CD4-positive, alpha-beta T cell (primary cell): ENCODE data around the gene IQGAP1. TPM values are rescaled to one million over a fixed set of nuclear protein-coding genes. Genes with fewer than 3 reads are reported as not detected.
"Not testable (repeated sequence)": the region's sequence is repeated elsewhere in the genome, so short reads cannot be mapped to it uniquely, and the experiment has no call there.

ENCODE experiments used
- ATAC-seq: fragments of 200-7000 bp; cut with Tn5 transposase; one replicate; pipeline ENCODE4 v1.10.0; 2022; ENCODE audit warnings: mild to moderate bottlenecking; ENCODE audit not compliant: poor library complexity
- CTCF ChIA-PET: fragments of 350-600 bp; sonication (Branson Sonifier 250); formaldehyde crosslinking; loops from one replicate; lab custom pipeline; 2021; ENCODE audit warnings: antibody characterized with exemption, inconsistent platforms; lab: Charles Lee
- POLR2A ChIA-PET: fragments of 350-600 bp; sonication (Branson Sonifier 250); formaldehyde crosslinking; loops from one replicate; lab custom pipeline; 2021; ENCODE audit warnings: antibody characterized with exemption, inconsistent platforms; lab: Charles Lee
- DNase-seq, 14 experiments: peaks; one replicate each; pipeline ENCODE4 v3.0.0-alpha.2; 2013 to 2020; ENCODE audit warnings: mixed read lengths in 2 of 14
- H3K27ac ChIP-seq, 2 donors: one replicate each; pipeline versions ENCODE4 v1.5.1 to v1.7.0; 2013; ENCODE audit warnings: low read length in 2 of 2, low read depth in 1 of 2, mild to moderate bottlenecking in 1 of 2
- H3K27me3 ChIP-seq, 2 experiments: 1 replicate in 1 of 2; 2 replicates in 1 of 2; pipeline versions ENCODE4 v1.6.1 to v1.7.0; 2013; ENCODE audit warnings: low read length in 2 of 2, control low read depth in 1 of 2, mild to moderate bottlenecking in 1 of 2, moderate library complexity in 1 of 2; ENCODE audit not compliant: insufficient read depth in 2 of 2, control insufficient read depth in 1 of 2
- H3K36me3 ChIP-seq: one replicate; pipeline ENCODE4 v1.6.1; 2013; ENCODE audit warnings: low read length, control low read depth; ENCODE audit not compliant: insufficient read depth
- H3K4me1 ChIP-seq: one replicate; pipeline ENCODE4 v1.6.1; 2013; ENCODE audit warnings: low read length, control low read depth; ENCODE audit not compliant: insufficient read depth
- H3K4me3 ChIP-seq: one replicate; pipeline ENCODE4 v1.5.1; 2013; ENCODE audit warnings: mild to moderate bottlenecking, low read length, moderate library complexity
- H3K9me3 ChIP-seq, 2 experiments: 1 replicate in 1 of 2; 2 replicates in 1 of 2; pipeline versions ENCODE4 v1.6.1 to v1.7.0; 2013; ENCODE audit warnings: low read length in 2 of 2, mild to moderate bottlenecking in 2 of 2, control low read depth in 1 of 2, moderate library complexity in 1 of 2; ENCODE audit not compliant: control insufficient read depth in 1 of 2, insufficient read depth in 1 of 2
- H3K27ac Mint-ChIP-seq: one replicate; pipeline ENCODE4 v1.8.0; 2020; ENCODE audit warnings: mixed read lengths
- H3K27me3 Mint-ChIP-seq: one replicate; pipeline ENCODE4 v1.8.0; 2021; ENCODE audit warnings: mixed read lengths
- H3K36me3 Mint-ChIP-seq: one replicate; pipeline ENCODE4 v1.8.0; 2021; ENCODE audit warnings: low read depth, mixed read lengths
- H3K4me1 Mint-ChIP-seq: one replicate; pipeline ENCODE4 v1.8.0; 2021; ENCODE audit warnings: low read depth, mixed read lengths
- H3K4me3 Mint-ChIP-seq: one replicate; pipeline ENCODE4 v1.8.0; 2020; ENCODE audit warnings: mild to moderate bottlenecking, mixed read lengths
- H3K9me3 Mint-ChIP-seq: one replicate; pipeline ENCODE4 v1.8.0; 2020; ENCODE audit warnings: mixed read lengths
- CTCF ChIP-seq: fragments of 200-600 bp; IDR thresholded peaks from one replicate; pipeline ENCODE4 v1.8.0; 2022; ENCODE audit warnings: antibody characterized with exemption, mild to moderate bottlenecking
- intact Hi-C, 2 experiments: fragments of 100-400 bp; cut with DNase I in 1 of 2; cut with micrococcal nuclease in 1 of 2; formaldehyde crosslinking; loops; one replicate each; pipeline versions ENCODE4 v1.15.1 to v1.9.0; 2023 to 2025; cut with DNase I, micrococcal nuclease
- total RNA-seq, 174 experiments: library from RNA in 2 of 174; stranded (reverse) in 2 of 174; gene quantifications; one replicate each; pipeline ENCODE4 v1.2.3 and lab custom pipeline; 2021 to 2026

Gene IQGAP1
- total RNA-seq, 2 experiments from 2014 or later, result 76.8 to 78.7 TPM

GRCh38 chr15:90345857-90346256 lies 42.2 kb upstream of the IQGAP1 start:
- DNase-seq (peak in 1 of 14 experiments; percentile 25), ATAC-seq (no peak)
- POLR2A ChIA-PET, result no interaction called here
- H3K36me3 Mint-ChIP-seq, result no peaks in the 10 kb centered on the region
- intact Hi-C loops, result no loop called here
- peaks cover 17% of the 10 kb centered on the region for H3K4me1 ChIP-seq
- no peak for TF ChIP-seq CTCF
- peaks cover 19% of the 10 kb centered on the region for H3K4me1 Mint-ChIP-seq
- no peaks in the 10 kb centered on the region for H3K9me3 Mint-ChIP-seq
- no peaks in the 10 kb centered on the region for H3K27me3 Mint-ChIP-seq
- no peak overlapping the region for H3K27ac Mint-ChIP-seq
- CTCF ChIA-PET, result no interaction called here
- no peaks in the 10 kb centered on the region for H3K27me3 ChIP-seq
- H3K27ac ChIP-seq, result no peak overlapping the region
- no peaks in the 10 kb centered on the region for H3K9me3 ChIP-seq
- no peak overlapping the region for H3K4me3 Mint-ChIP-seq
- H3K4me3 ChIP-seq, result no peak overlapping the region
- H3K36me3 ChIP-seq, result no peaks in the 10 kb centered on the region

GRCh38 chr15:90347431-90348065 lies 40.5 kb upstream of the IQGAP1 start:
- H3K4me1 ChIP-seq, result peaks cover 22% of the 10 kb centered on the region
- H3K36me3 Mint-ChIP-seq, H3K36me3 ChIP-seq, H3K9me3 Mint-ChIP-seq, H3K4me3 Mint-ChIP-seq, H3K27me3 ChIP-seq, DNase-seq, H3K4me3 ChIP-seq, intact Hi-C loops, H3K27ac ChIP-seq, POLR2A ChIA-PET, ATAC-seq, H3K27ac Mint-ChIP-seq, H3K9me3 ChIP-seq, H3K27me3 Mint-ChIP-seq: not testable (repeated sequence)
- H3K4me1 Mint-ChIP-seq, result peaks cover 23% of the 10 kb centered on the region
- CTCF ChIA-PET, result interaction anchor here (1.0 kb wide), 1 partner anchor 15 kb away, joined by 3 read pairs; no protein-coding TSS in a partner anchor

GRCh38 chr15:90348456-90348855 lies 39.6 kb upstream of the IQGAP1 start:
- no peak for TF ChIP-seq CTCF
- no peak for DNase-seq
- Mint-ChIP-seq H3K4me3 (no peak overlapping the region), H3K27ac (no peak overlapping the region), H3K9me3 (no peaks in the 10 kb centered on the region), H3K27me3 (no peaks in the 10 kb centered on the region), H3K36me3 (no peaks in the 10 kb centered on the region), H3K4me1 (peaks cover 15% of the 10 kb centered on the region)
- intact Hi-C loops, result no loop called here
- no peak for ATAC-seq
- H3K27ac ChIP-seq, result no peak overlapping the region
- H3K27me3 ChIP-seq, result no peaks in the 10 kb centered on the region
- CTCF ChIA-PET, result interaction anchor here (1.0 kb wide), 1 partner anchor 14 kb away, joined by 3 read pairs; no protein-coding TSS in a partner anchor
- H3K36me3 ChIP-seq, result no peaks in the 10 kb centered on the region
- H3K4me1 ChIP-seq, result peaks cover 21% of the 10 kb centered on the region
- POLR2A ChIA-PET, result no interaction called here
- no peaks in the 10 kb centered on the region for H3K9me3 ChIP-seq
- no peak overlapping the region for H3K4me3 ChIP-seq

- Histone ChIP-seq H3K9me3 (no peaks in the 10 kb centered on the region), H3K27ac (no peak overlapping the region), H3K4me1 (peaks cover 20% of the 10 kb centered on the region), H3K36me3 (no peaks in the 10 kb centered on the region), H3K27me3 (no peaks in the 10 kb centered on the region), H3K4me3 (no peak overlapping the region)
- POLR2A ChIA-PET, result no interaction called here
- H3K27me3 Mint-ChIP-seq, result no peaks in the 10 kb centered on the region
- H3K4me3 Mint-ChIP-seq, result no peak overlapping the region
- H3K4me1 Mint-ChIP-seq, result peaks cover 9% of the 10 kb centered on the region
- no peak overlapping the region for H3K27ac Mint-ChIP-seq
- CTCF ChIA-PET, result no interaction called here
- no peaks in the 10 kb centered on the region for H3K9me3 Mint-ChIP-seq
- ATAC-seq (no peak), DNase-seq (no peak)
- intact Hi-C loops, result no loop called here
- H3K36me3 Mint-ChIP-seq, result no peaks in the 10 kb centered on the region
- no peak for TF ChIP-seq CTCF
Observed at GRCh38 chr15:90349072-90349471, 39.0 kb upstream of the IQGAP1 start.
